Caco-2 (cell line): Measurements from ENCODE around the gene TMEM273. TPM values are rescaled to one million over a fixed set of nuclear protein-coding genes. Genes with fewer than 3 reads are reported as not detected.

Source experiments
- BruUV-seq: library from RNA; stranded (reverse); fragments of 400-500 nt; replicated peaks from 2 replicates; lab custom pipeline; 2021; lab: Mats Ljungman, UMichigan
- CTCF ChIA-PET: fragments of 300-600 bp; sonication (Branson Sonifier 250); formaldehyde crosslinking; loops from one replicate; lab custom pipeline; 2022; ENCODE audit warnings: antibody characterized with exemption; lab: Charles Lee
- POLR2A ChIA-PET: fragments of 300-600 bp; sonication (Branson Sonifier 250); formaldehyde crosslinking; loops from one replicate; lab custom pipeline; 2022; ENCODE audit warnings: antibody characterized with exemption; lab: Charles Lee
- DNase-seq, 2 experiments: peaks; one replicate each; pipeline versions ENCODE4 v3.0.0 to v3.0.0-alpha.2; 2020 to 2022
- H3K27me3 ChIP-seq: replicated peaks from 2 replicates; pipeline ENCODE4 v1.6.0; 2011; ENCODE audit warnings: low read length; ENCODE audit not compliant: control insufficient read depth, insufficient read depth
- H3K36me3 ChIP-seq: 2 replicates; pipeline ENCODE4 v1.5.1; 2011; ENCODE audit warnings: low read length; ENCODE audit not compliant: control insufficient read depth, insufficient read depth
- H3K4me1 ChIP-seq: fragments of 250-450 bp; sonication (Bioruptor Pico); 2 replicates; pipeline ENCODE4 v1.5.1; 2020; ENCODE audit warnings: mild to moderate bottlenecking
- H3K4me3 ChIP-seq: 2 replicates; pipeline ENCODE4 v1.5.1; 2011; ENCODE audit warnings: low read depth, mild to moderate bottlenecking, control low read depth, low read length
- H3K9me3 ChIP-seq: fragments of 250-450 bp; sonication (Bioruptor Pico); 2 replicates; pipeline ENCODE4 v1.5.1; 2020; ENCODE audit warnings: mild to moderate bottlenecking, moderate library complexity
- H3K27ac Mint-ChIP-seq: one replicate; pipeline ENCODE4 v1.8.0; 2022; ENCODE audit warnings: mixed read lengths; ENCODE audit not compliant: unreplicated experiment
- H3K27me3 Mint-ChIP-seq: one replicate; pipeline ENCODE4 v1.8.0; 2022; ENCODE audit warnings: mixed read lengths; ENCODE audit not compliant: insufficient read depth, unreplicated experiment
- H3K36me3 Mint-ChIP-seq: one replicate; pipeline ENCODE4 v1.8.0; 2022; ENCODE audit warnings: mild to moderate bottlenecking, mixed read lengths; ENCODE audit not compliant: insufficient read depth, unreplicated experiment
- H3K4me1 Mint-ChIP-seq: one replicate; pipeline ENCODE4 v1.8.0; 2022; ENCODE audit warnings: low read depth, mixed read lengths; ENCODE audit not compliant: unreplicated experiment
- H3K4me3 Mint-ChIP-seq: one replicate; pipeline ENCODE4 v1.8.0; 2022; ENCODE audit warnings: mild to moderate bottlenecking, moderate library complexity, mixed read lengths; ENCODE audit not compliant: unreplicated experiment
- H3K9me3 Mint-ChIP-seq: one replicate; pipeline ENCODE4 v1.8.0; 2022; ENCODE audit warnings: mixed read lengths; ENCODE audit not compliant: unreplicated experiment
- CTCF ChIP-seq, 2 experiments: fragments of 200-600 bp in 1 of 2; IDR thresholded peaks; 1 replicate in 1 of 2; 2 replicates in 1 of 2; pipeline versions ENCODE4 v1.5.1 to v1.8.0; 2011 to 2022; ENCODE audit warnings: antibody characterized with exemption in 1 of 2, control low read depth in 1 of 2, inconsistent platforms in 1 of 2, low read depth in 1 of 2, low read length in 1 of 2, mild to moderate bottlenecking in 1 of 2, moderate library complexity in 1 of 2; ENCODE audit not compliant: insufficient read depth in 1 of 2, severe bottlenecking in 1 of 2, unreplicated experiment in 1 of 2
- intact Hi-C: fragments of 100-400 bp; cut with micrococcal nuclease; formaldehyde crosslinking; loops from one replicate; pipeline ENCODE4 v1.10.0; 2022; ENCODE audit not compliant: unreplicated experiment
- total RNA-seq: library from RNA; stranded (reverse); gene quantifications from 2 replicates; pipeline ENCODE4 v1.2.3, GENCODE V29; 2022

The TMEM273 gene
- total RNA-seq, 1 experiment from 2014 or later: not detected

GRCh38 chr10:49119746-49120145, 68.4 kb downstream of the TMEM273 start:
- Histone ChIP-seq H3K27me3 (no peaks in the 10 kb centered on the region; the same call in 1 of the 2 replicates), H3K4me3 (no peak overlapping the region), H3K4me1 (no peaks in the 10 kb centered on the region), H3K9me3 (no peaks in the 10 kb centered on the region), H3K36me3 (no peaks in the 10 kb centered on the region)
- CTCF ChIA-PET: no interaction called here
- no TSS peak for BruUV-seq
- intact Hi-C loops: no loop called here
- no peak for DNase-seq
- POLR2A ChIA-PET: no interaction called here
- H3K27ac Mint-ChIP-seq: no peak overlapping the region
- no peaks in the 10 kb centered on the region for H3K9me3 Mint-ChIP-seq
- TF ChIP-seq CTCF (IDR thresholded peaks at IDR 0.05; ENCODE audit: insufficient read depth in 1 of 2, low read depth in 1 of 2, low read length in 1 of 2, severe bottlenecking in 1 of 2, unreplicated experiment in 1 of 2): no peak
- H3K36me3 Mint-ChIP-seq: no peaks in the 10 kb centered on the region
- H3K4me1 Mint-ChIP-seq: no peaks in the 10 kb centered on the region
- H3K4me3 Mint-ChIP-seq: no peak overlapping the region
- peaks cover 10% of the 10 kb centered on the region for H3K27me3 Mint-ChIP-seq

GRCh38 chr10:49118430-49119074, 69.6 kb downstream of the TMEM273 start:
- Mint-ChIP-seq H3K4me3 (no peak overlapping the region), H3K4me1 (no peaks in the 10 kb centered on the region), H3K9me3 (no peaks in the 10 kb centered on the region), H3K27ac (no peak overlapping the region), H3K36me3 (no peaks in the 10 kb centered on the region), H3K27me3 (peaks cover 10% of the 10 kb centered on the region)
- intact Hi-C loops: no loop called here
- no TSS peak for BruUV-seq
- no peak overlapping the region for H3K4me3 ChIP-seq
- H3K4me1 ChIP-seq: no peaks in the 10 kb centered on the region
- no peak for TF ChIP-seq CTCF (IDR thresholded peaks at IDR 0.05; ENCODE audit: insufficient read depth in 1 of 2, low read depth in 1 of 2, low read length in 1 of 2, severe bottlenecking in 1 of 2, unreplicated experiment in 1 of 2)
- H3K36me3 ChIP-seq: no peaks in the 10 kb centered on the region
- POLR2A ChIA-PET: no interaction called here
- H3K9me3 ChIP-seq: no peaks in the 10 kb centered on the region
- no peaks in the 10 kb centered on the region; the same call in none of the 2 replicates for H3K27me3 ChIP-seq
- no peak for DNase-seq
- CTCF ChIA-PET: no interaction called here

- Histone ChIP-seq H3K27me3 (peaks cover 1% of the 10 kb centered on the region), H3K36me3 (no peaks in the 10 kb centered on the region), H3K9me3 (no peaks in the 10 kb centered on the region), H3K4me1 (no peaks in the 10 kb centered on the region), H3K4me3 (no peak overlapping the region)
- intact Hi-C loops: no loop called here
- Mint-ChIP-seq H3K27me3 (peaks cover 8% of the 10 kb centered on the region), H3K4me3 (no peak overlapping the region), H3K9me3 (no peaks in the 10 kb centered on the region), H3K4me1 (no peaks in the 10 kb centered on the region), H3K27ac (no peak overlapping the region), H3K36me3 (no peaks in the 10 kb centered on the region)
- POLR2A ChIA-PET: no interaction called here
- CTCF ChIA-PET: no interaction called here
- TF ChIP-seq CTCF (IDR thresholded peaks at IDR 0.05; ENCODE audit: insufficient read depth in 1 of 2, low read depth in 1 of 2, low read length in 1 of 2, severe bottlenecking in 1 of 2, unreplicated experiment in 1 of 2): no peak
- no peak for DNase-seq
- BruUV-seq: no TSS peak
These were observed 70.7 kb downstream of the TMEM273 start for GRCh38 chr10:49117376-49118070.
